A673 (cell line): ENCODE data around the gene KRT17. TPM values are rescaled to one million over a fixed set of nuclear protein-coding genes. Genes with fewer than 3 reads are reported as not detected.
"Not testable (repeated sequence)": the region's sequence is repeated elsewhere in the genome, so short reads cannot be mapped to it uniquely, and the experiment has no call there.

Experiments
- BruUV-seq: library from RNA; stranded (reverse); fragments of 400-500 nt; replicated peaks from 2 replicates; lab custom pipeline; 2021; lab: Mats Ljungman, UMichigan
- CTCF ChIA-PET: fragments of 300-600 bp; sonication (Branson Sonifier 250); formaldehyde crosslinking; loops from one replicate; lab custom pipeline; 2022; ENCODE audit warnings: antibody characterized with exemption; lab: Charles Lee
- POLR2A ChIA-PET: fragments of 300-600 bp; sonication (Branson Sonifier 250); formaldehyde crosslinking; loops from one replicate; lab custom pipeline; 2022; ENCODE audit warnings: antibody characterized with exemption; ENCODE audit not compliant: low non-redundant PET; lab: Charles Lee
- DNase-seq: peaks from one replicate; pipeline ENCODE4 v3.0.0-alpha.2; 2015; ENCODE audit warnings: low spot score
- H3K27ac ChIP-seq: fragments of 200-600 bp; sonication (generic); 2 replicates; pipeline ENCODE4 v1.5.1; 2016; ENCODE audit warnings: mixed run types, low read depth, mild to moderate bottlenecking, mixed read lengths, antibody characterized with exemption, low read length; ENCODE audit not compliant: poor library complexity, severe bottlenecking
- H3K27me3 ChIP-seq: fragments of 200-600 bp; sonication (generic); replicated peaks from 2 replicates; pipeline ENCODE4 v1.6.1; 2017; ENCODE audit warnings: mixed run types, low read depth, mild to moderate bottlenecking, mixed read lengths, antibody characterized with exemption, low read length; ENCODE audit not compliant: insufficient read depth, poor library complexity
- H3K36me3 ChIP-seq: fragments of 200-600 bp; sonication (generic); 2 replicates; pipeline ENCODE4 v1.6.1; 2016; ENCODE audit warnings: mixed run types, mild to moderate bottlenecking, mixed read lengths, antibody characterized with exemption, low read length; ENCODE audit not compliant: insufficient read depth, poor library complexity, severe bottlenecking
- H3K4me1 ChIP-seq: fragments of 200-600 bp; sonication (generic); 2 replicates; pipeline ENCODE4 v1.6.1; 2017; ENCODE audit warnings: mixed run types, mild to moderate bottlenecking, mixed read lengths, antibody characterized with exemption, low read length; ENCODE audit not compliant: insufficient read depth, poor library complexity, severe bottlenecking
- H3K4me3 ChIP-seq: fragments of 200-600 bp; sonication (generic); 2 replicates; pipeline ENCODE4 v1.5.1; 2016; ENCODE audit warnings: low read depth, mixed run types, mild to moderate bottlenecking, mixed read lengths, low read length; ENCODE audit not compliant: poor library complexity, severe bottlenecking
- H3K9me3 ChIP-seq: fragments of 200-600 bp; sonication (generic); 2 replicates; pipeline ENCODE4 v1.6.1; 2016; ENCODE audit warnings: mixed run types, low read depth, mild to moderate bottlenecking, mixed read lengths, antibody characterized with exemption, low read length; ENCODE audit not compliant: poor library complexity, severe bottlenecking
- CTCF ChIP-seq: fragments of 300-800, 200-600 bp; sonication (generic); conservative IDR thresholded peaks from 2 replicates; pipeline ENCODE4 v1.5.1; 2017; ENCODE audit warnings: low read depth, mild to moderate bottlenecking, antibody characterized with exemption, low read length, moderate library complexity, mixed read lengths
- EZH2 ChIP-seq: fragments of 200-600 bp; sonication (generic); IDR thresholded peaks from 2 replicates; pipeline ENCODE4 v1.6.1; 2017; ENCODE audit warnings: borderline replicate concordance, low read depth, mild to moderate bottlenecking, mixed read lengths, antibody characterized with exemption, low read length; ENCODE audit not compliant: poor library complexity, severe bottlenecking
- intact Hi-C: fragments of 100-400 bp; cut with micrococcal nuclease; formaldehyde crosslinking; loops from one replicate; pipeline ENCODE4 v1.10.0; 2022; ENCODE audit not compliant: unreplicated experiment
- total RNA-seq: library from RNA; stranded (reverse); gene quantifications from 2 replicates; pipeline ENCODE4 v1.2.3, GENCODE V29; 2021

Gene KRT17
- total RNA-seq, 1 experiment from 2014 or later: 54.1 TPM

DNA sequence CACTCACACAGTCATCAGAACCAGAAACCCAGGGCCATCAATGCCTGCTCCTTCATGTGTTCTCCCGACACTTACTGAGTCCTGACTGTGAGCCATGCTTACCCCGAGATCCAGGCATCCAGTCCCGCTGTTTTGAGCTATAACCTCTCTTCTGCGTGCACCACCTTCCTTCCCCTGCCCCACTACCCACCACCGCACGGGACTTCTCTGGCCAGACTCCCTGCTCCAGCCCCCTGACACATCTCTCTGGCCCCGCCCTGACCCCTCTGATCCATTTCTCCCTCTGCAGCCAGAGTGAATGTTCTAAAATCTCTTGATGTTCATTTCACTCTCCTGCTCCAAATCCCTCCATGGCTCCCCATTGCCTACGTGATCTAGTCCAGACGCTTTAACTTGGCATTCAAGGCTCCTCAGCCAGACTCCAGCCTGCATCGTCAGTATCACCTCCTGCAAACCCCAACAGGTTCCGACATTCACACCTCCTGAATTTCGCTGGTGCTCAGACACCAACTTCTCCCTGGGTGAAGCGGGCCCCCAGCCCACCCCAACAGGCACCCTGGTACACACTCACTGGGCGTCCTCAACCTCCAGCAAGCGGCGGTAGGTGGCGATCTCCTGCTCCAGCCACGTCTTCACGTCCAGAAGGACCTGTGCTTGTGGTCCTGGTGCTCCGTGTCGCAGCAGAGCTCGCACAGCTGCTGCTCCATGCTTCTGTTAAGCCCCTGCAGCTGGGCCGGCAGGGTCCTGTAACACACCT lies 3.1 kb upstream of the KRT17 start:
- no peaks in the 10 kb centered on the region for H3K4me1 ChIP-seq
- H3K4me3 ChIP-seq: no peak overlapping the region
- ChIA-PET POLR2A (no interaction called here), CTCF (no interaction called here)
- intact Hi-C loops: no loop called here
- no peaks in the 10 kb centered on the region for H3K27me3 ChIP-seq
- no peak overlapping the region for H3K27ac ChIP-seq
- TF ChIP-seq EZH2 (no peak), CTCF (no peak)
- no peaks in the 10 kb centered on the region for H3K36me3 ChIP-seq
- BruUV-seq: no TSS peak
- no peaks in the 10 kb centered on the region for H3K9me3 ChIP-seq
- no peak for DNase-seq

- BruUV-seq, POLR2A ChIA-PET, H3K4me3 ChIP-seq, H3K27me3 ChIP-seq, intact Hi-C loops, DNase-seq, H3K4me1 ChIP-seq, H3K9me3 ChIP-seq, H3K36me3 ChIP-seq, CTCF ChIA-PET, H3K27ac ChIP-seq: not testable (repeated sequence)
Observed at GRCh38 chr17:41626914-41627295, 2.5 kb upstream of the KRT17 start.

- intact Hi-C loops, H3K4me3 ChIP-seq, CTCF ChIA-PET, POLR2A ChIA-PET, BruUV-seq, H3K4me1 ChIP-seq, DNase-seq, H3K9me3 ChIP-seq, H3K36me3 ChIP-seq, H3K27ac ChIP-seq, H3K27me3 ChIP-seq: not testable (repeated sequence)
Observed at GRCh38 chr17:41626028-41626913, 1.9 kb upstream of the KRT17 start.

GRCh38 chr17:41625602-41626001 lies 1.2 kb upstream of the KRT17 start:
- no peak overlapping the region for H3K27ac ChIP-seq
- no peak for TF ChIP-seq CTCF
- no peak for TF ChIP-seq EZH2
- BruUV-seq: no TSS peak
- intact Hi-C loops: no loop called here
- H3K4me1 ChIP-seq: peaks cover 12% of the 10 kb centered on the region
- no peak for DNase-seq
- no peak overlapping the region for H3K4me3 ChIP-seq
- H3K9me3 ChIP-seq: no peaks in the 10 kb centered on the region
- ChIA-PET POLR2A (no interaction called here), CTCF (no interaction called here)
- H3K27me3 ChIP-seq: no peaks in the 10 kb centered on the region
- H3K36me3 ChIP-seq: no peaks in the 10 kb centered on the region

DNA sequence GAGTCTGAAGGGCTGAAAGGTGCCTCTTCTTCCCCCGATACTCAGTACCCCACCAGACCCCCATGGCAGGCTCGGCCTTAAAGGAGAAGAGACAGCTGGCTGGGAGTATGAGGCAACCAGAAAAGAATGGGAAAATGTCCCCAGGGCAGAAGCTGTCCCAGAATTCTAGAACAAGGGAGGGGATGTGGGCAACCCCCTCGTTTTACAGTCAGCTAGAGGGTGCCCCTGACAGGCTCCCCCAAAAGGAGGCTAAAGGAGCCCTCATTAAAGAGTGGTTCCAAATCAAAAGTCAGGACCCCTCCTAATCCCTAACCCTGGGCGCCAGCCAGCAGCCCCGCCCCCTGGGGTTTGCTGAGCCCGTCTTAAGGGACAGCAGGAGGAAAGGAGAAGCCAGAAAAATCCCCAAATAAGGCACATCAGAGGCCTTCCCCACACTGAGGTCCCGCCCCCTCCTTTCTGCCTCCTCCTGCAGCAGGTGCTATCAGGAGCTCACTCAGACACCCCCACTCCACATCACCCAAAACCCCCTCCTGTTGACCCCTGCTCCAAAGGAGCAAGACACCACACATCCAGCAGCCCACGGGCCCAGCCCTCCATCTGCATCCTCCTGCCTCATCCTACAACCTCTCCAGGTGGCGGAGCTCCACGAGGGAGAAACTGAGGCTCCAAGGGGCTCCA lies 1.1 kb downstream of the KRT17 start:
- H3K9me3 ChIP-seq, CTCF ChIA-PET, POLR2A ChIA-PET, H3K36me3 ChIP-seq, BruUV-seq, H3K27me3 ChIP-seq, intact Hi-C loops: not testable (repeated sequence)
- Histone ChIP-seq H3K4me1 (peaks cover 17% of the 10 kb centered on the region), H3K4me3 (peak overlapping the region; percentile 27), H3K27ac (peak overlapping the region; percentile 65)
- DNase-seq: peak; percentile 29
